Liver (tissue), 9 donors: ENCODE results near the gene RUSC2. TPM values are rescaled to one million over a fixed set of nuclear protein-coding genes. Genes with fewer than 3 reads are reported as not detected.

ENCODE experiments used
- DNase-seq: peaks from one replicate; pipeline ENCODE4 v3.0.0-alpha.2; 2017; ENCODE audit warnings: low spot score
- H3K27ac ChIP-seq, 2 donors: one replicate each; pipeline ENCODE4 v1.7.0; 2013; ENCODE audit warnings: inconsistent platforms in 2 of 2, low read length in 2 of 2, control low read depth in 1 of 2, low read depth in 1 of 2, mild to moderate bottlenecking in 1 of 2
- H3K27me3 ChIP-seq, 4 donors: one replicate each; pipeline versions ENCODE4 v1.6.1 to v1.7.0; 2013; ENCODE audit warnings: low read length in 3 of 4, inconsistent platforms in 1 of 4, mild to moderate bottlenecking in 1 of 4, moderate library complexity in 1 of 4; ENCODE audit not compliant: control insufficient read depth in 4 of 4, insufficient read depth in 4 of 4
- H3K36me3 ChIP-seq, 4 donors: one replicate each; pipeline versions ENCODE4 v1.6.1 to v1.7.0; 2013; ENCODE audit warnings: low read length in 3 of 4, mild to moderate bottlenecking in 3 of 4, low read depth in 1 of 4, moderate library complexity in 1 of 4; ENCODE audit not compliant: control insufficient read depth in 4 of 4, insufficient read depth in 3 of 4
- H3K4me1 ChIP-seq, 4 donors: one replicate each; pipeline versions ENCODE4 v1.6.1 to v1.7.0; 2013; ENCODE audit warnings: low read length in 3 of 4, mild to moderate bottlenecking in 3 of 4, moderate library complexity in 1 of 4; ENCODE audit not compliant: control insufficient read depth in 4 of 4, insufficient read depth in 4 of 4
- H3K4me3 ChIP-seq, 3 donors: one replicate each; pipeline versions ENCODE4 v1.6.1 to v1.7.0; 2013; ENCODE audit warnings: low read length in 3 of 3, control low read depth in 1 of 3, low read depth in 1 of 3, mild to moderate bottlenecking in 1 of 3
- H3K9ac ChIP-seq, 2 donors: one replicate each; pipeline ENCODE4 v1.7.0; 2013; ENCODE audit warnings: low read length in 2 of 2, mild to moderate bottlenecking in 2 of 2, moderate library complexity in 2 of 2, control low read depth in 1 of 2, low read depth in 1 of 2
- H3K9me3 ChIP-seq, 4 donors: one replicate each; pipeline versions ENCODE4 v1.6.1 to v1.7.0; 2013; ENCODE audit warnings: low read length in 3 of 4; ENCODE audit not compliant: control insufficient read depth in 4 of 4
- FOXA1 ChIP-seq: IDR thresholded peaks from 2 replicates; pipeline ENCODE4 v1.6.1; 2016; ENCODE audit warnings: antibody characterized with exemption
- FOXA2 ChIP-seq: IDR thresholded peaks from 2 replicates; pipeline ENCODE4 v1.6.1; 2016; ENCODE audit warnings: antibody characterized with exemption
- GABPA ChIP-seq, 2 donors: IDR thresholded peaks in 1 of 2; conservative IDR thresholded peaks in 1 of 2; 2 replicates each; pipeline ENCODE4 v1.6.1; 2016; ENCODE audit warnings: antibody characterized with exemption in 2 of 2, mild to moderate bottlenecking in 1 of 2, moderate library complexity in 1 of 2
- HNF4A ChIP-seq, 2 donors: conservative IDR thresholded peaks; 2 replicates each; pipeline ENCODE4 v1.6.1; 2016; ENCODE audit warnings: antibody characterized with exemption in 2 of 2, mild to moderate bottlenecking in 2 of 2
- NR2F2 ChIP-seq: IDR thresholded peaks from 2 replicates; pipeline ENCODE4 v1.6.1; 2016; ENCODE audit warnings: antibody characterized with exemption
- REST ChIP-seq: IDR thresholded peaks from 2 replicates; pipeline ENCODE4 v1.6.1; 2016; ENCODE audit warnings: antibody characterized with exemption, mild to moderate bottlenecking
- RXRA ChIP-seq, 2 donors: IDR thresholded peaks; 2 replicates each; pipeline ENCODE4 v1.6.1; 2017 to 2018; ENCODE audit warnings: antibody characterized with exemption in 2 of 2, mild to moderate bottlenecking in 1 of 2
- SP1 ChIP-seq: IDR thresholded peaks from 2 replicates; pipeline ENCODE4 v1.6.1; 2018; ENCODE audit warnings: antibody characterized with exemption, mild to moderate bottlenecking
- YY1 ChIP-seq: IDR thresholded peaks from 2 replicates; pipeline ENCODE4 v1.6.1; 2016; ENCODE audit warnings: antibody characterized with exemption, mild to moderate bottlenecking
- WGBS: extraction: QIAGEN DNeasy Blood & Tissue Kit; methylation state at CpG from one replicate; pipeline ENCODE4 v1.1.7; 2013; 5-methylcytosine and 5-hydroxymethylcytosine counted together
- polyA plus RNA-seq, 2 donors: library from polyadenylated mRNA; stranded (reverse) in 1 of 2; unstranded in 1 of 2; fragments of 200-250 nt in 1 of 2; fragments of >200 nt in 1 of 2; fragmentation: Nextera tagmentation in 1 of 2; extraction: Ambion mirVana in 1 of 2; gene quantifications; one replicate each; pipeline versions ENCODE4 v1.2.1 to v1.2.3, GENCODE V29; 2013 to 2015
- total RNA-seq, 2 donors: library from RNA; depleted of rRNA; stranded (reverse); fragments of >200 nt; gene quantifications; one replicate each; pipeline ENCODE4 v1.2.3, GENCODE V29; 2014
- TF ChIP-seq, protein P1 (sequence below): IDR thresholded peaks from 2 replicates; pipeline ENCODE4 v1.6.1; 2016; ENCODE audit warnings: antibody characterized with exemption
- TF ChIP-seq, protein P2 (sequence below): fragments of 150-350 bp; IDR thresholded peaks from 2 replicates; pipeline ENCODE4 v1.5.1; 2017; ENCODE audit warnings: improper control_type of control experiment, low read depth, low read length; ENCODE audit not compliant: missing input control
- donor health status: healthy.
- donor health status: healthy.
- donor health status: healthy.
- donor health status: healthy.
- donor health status: healthy.

The RUSC2 gene
- total and polyA plus RNA-seq, 4 donors: 2.1 to 6.3 (median 4.3) TPM

GRCh38 chr9:35516479-35516878 lies 26.6 kb downstream of the RUSC2 start (continued):
- TF ChIP-seq, protein P1, sequence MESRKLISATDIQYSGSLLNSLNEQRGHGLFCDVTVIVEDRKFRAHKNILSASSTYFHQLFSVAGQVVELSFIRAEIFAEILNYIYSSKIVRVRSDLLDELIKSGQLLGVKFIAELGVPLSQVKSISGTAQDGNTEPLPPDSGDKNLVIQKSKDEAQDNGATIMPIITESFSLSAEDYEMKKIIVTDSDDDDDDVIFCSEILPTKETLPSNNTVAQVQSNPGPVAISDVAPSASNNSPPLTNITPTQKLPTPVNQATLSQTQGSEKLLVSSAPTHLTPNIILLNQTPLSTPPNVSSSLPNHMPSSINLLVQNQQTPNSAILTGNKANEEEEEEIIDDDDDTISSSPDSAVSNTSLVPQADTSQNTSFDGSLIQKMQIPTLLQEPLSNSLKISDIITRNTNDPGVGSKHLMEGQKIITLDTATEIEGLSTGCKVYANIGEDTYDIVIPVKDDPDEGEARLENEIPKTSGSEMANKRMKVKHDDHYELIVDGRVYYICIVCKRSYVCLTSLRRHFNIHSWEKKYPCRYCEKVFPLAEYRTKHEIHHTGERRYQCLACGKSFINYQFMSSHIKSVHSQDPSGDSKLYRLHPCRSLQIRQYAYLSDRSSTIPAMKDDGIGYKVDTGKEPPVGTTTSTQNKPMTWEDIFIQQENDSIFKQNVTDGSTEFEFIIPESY: no peak
- no peak for TF ChIP-seq GABPA (IDR thresholded peaks at IDR 0.05 in 1 of 2, conservative IDR thresholded peaks at IDR 0.05 in 1 of 2)

DNA sequence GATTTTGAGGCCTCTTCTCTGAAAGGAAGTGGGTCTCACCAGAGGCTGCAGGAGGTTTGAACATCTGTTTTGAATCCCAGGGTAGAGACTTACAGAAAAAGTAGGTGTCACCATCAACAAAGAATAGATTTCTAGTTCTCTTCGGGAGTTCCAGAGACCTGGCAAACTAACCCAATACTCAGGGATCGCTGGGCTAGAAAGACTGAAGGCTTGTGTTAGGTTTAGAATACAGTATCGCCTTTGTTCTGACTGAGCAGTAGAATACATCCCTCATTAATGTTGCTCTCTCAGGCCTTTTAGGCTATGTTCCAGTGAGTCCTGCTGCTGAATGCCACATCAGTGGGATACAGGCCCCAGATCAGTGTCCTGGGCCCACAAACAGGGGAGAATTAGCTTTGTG lies 27.2 kb downstream of the RUSC2 start:
- Histone ChIP-seq H3K9ac (no peak overlapping the region), H3K36me3 (no peaks in the 10 kb centered on the region), H3K9me3 (no peaks in the 10 kb centered on the region), H3K4me3 (no peak overlapping the region), H3K27ac (peak overlapping the region; percentile 55 to 57), H3K27me3 (no peaks in the 10 kb centered on the region), H3K4me1 (peaks cover 21 to 40% (median 30%) of the 10 kb centered on the region in 4 donors)
- 86% methylated on average over 3 of the region's 3 CpGs for WGBS
- DNase-seq: no peak
- no peak for TF ChIP-seq FOXA1
- no peak for TF ChIP-seq REST
- no peak for TF ChIP-seq SP1
- TF ChIP-seq FOXA2: no peak
- no peak for TF ChIP-seq YY1

DNA sequence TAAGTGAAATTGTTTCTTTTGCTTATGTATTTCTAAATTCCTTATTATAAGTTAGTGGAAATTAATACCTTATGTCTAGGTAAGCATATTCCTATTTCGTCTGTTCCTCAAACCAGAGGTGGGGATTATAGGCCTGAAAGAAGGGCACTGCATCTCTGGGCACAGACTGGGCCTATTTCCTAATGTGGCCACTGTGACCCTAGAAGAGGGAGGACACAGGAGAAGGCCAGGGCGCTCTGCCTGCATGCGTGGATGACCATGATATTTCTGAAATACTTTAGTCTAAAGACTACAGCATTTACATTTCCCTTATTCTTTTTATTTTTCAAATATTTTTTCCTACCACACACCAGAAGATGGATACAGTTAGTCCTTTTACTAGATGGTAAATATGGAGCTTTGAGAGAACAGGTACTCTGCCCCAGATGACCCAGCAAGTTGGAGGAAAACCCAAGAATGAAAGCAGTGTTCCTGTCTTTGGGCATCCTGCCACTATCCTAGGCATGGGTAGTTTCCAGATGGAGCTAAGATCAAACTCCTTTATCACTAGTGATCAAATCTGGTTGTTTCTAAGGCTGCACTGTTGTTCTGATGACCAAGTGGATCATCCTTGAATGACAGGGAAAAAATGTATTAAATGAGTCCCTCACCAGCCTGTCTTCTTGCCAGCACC lies 27.8 kb downstream of the RUSC2 start:
- Histone ChIP-seq H3K27ac (peak overlapping the region; percentile 55 to 57), H3K9ac (no peak overlapping the region), H3K4me3 (no peak overlapping the region), H3K36me3 (no peaks in the 10 kb centered on the region), H3K27me3 (no peaks in the 10 kb centered on the region), H3K9me3 (no peaks in the 10 kb centered on the region), H3K4me1 (peaks cover 22 to 44% (median 36%) of the 10 kb centered on the region in 4 donors)
- 72% methylated on average over 3 of the region's 3 CpGs for WGBS
- TF ChIP-seq, protein P2, sequence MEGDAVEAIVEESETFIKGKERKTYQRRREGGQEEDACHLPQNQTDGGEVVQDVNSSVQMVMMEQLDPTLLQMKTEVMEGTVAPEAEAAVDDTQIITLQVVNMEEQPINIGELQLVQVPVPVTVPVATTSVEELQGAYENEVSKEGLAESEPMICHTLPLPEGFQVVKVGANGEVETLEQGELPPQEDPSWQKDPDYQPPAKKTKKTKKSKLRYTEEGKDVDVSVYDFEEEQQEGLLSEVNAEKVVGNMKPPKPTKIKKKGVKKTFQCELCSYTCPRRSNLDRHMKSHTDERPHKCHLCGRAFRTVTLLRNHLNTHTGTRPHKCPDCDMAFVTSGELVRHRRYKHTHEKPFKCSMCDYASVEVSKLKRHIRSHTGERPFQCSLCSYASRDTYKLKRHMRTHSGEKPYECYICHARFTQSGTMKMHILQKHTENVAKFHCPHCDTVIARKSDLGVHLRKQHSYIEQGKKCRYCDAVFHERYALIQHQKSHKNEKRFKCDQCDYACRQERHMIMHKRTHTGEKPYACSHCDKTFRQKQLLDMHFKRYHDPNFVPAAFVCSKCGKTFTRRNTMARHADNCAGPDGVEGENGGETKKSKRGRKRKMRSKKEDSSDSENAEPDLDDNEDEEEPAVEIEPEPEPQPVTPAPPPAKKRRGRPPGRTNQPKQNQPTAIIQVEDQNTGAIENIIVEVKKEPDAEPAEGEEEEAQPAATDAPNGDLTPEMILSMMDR: no peak
- peak in 1 of 2 donors; percentile 12 for TF ChIP-seq RXRA (IDR thresholded peaks at IDR 0.05)
- TF ChIP-seq NR2F2: no peak
- peak in 1 of 2 donors; percentile 29 for TF ChIP-seq HNF4A (conservative IDR thresholded peaks at IDR 0.05)
- DNase-seq: no peak
